Mesendoderm (in vitro differentiated cells): ENCODE results near the gene ATP8A2.

ENCODE experiments used
- DNase-seq: peaks from one replicate; pipeline ENCODE4 v3.0.0; 2013
- H2AK5ac ChIP-seq: 2 replicates; pipeline ENCODE4 v1.6.1; 2013; ENCODE audit warnings: low read length, inconsistent platforms
- H2BK120ac ChIP-seq: 2 replicates; pipeline ENCODE4 v1.6.1; 2013; ENCODE audit warnings: low read depth, mild to moderate bottlenecking, low read length, moderate library complexity, mixed read lengths
- H2BK15ac ChIP-seq: replicated peaks from 2 replicates; pipeline ENCODE4 v1.6.1; 2013; ENCODE audit warnings: low read depth, mild to moderate bottlenecking, moderate library complexity
- H2BK5ac ChIP-seq: 2 replicates; pipeline ENCODE4 v1.6.1; 2013; ENCODE audit warnings: low read length, inconsistent platforms
- H3K18ac ChIP-seq: 2 replicates; pipeline ENCODE4 v1.6.1; 2013; ENCODE audit warnings: mild to moderate bottlenecking, low read length, mixed read lengths
- H3K23ac ChIP-seq: one replicate; pipeline ENCODE4 v1.6.1; 2013; ENCODE audit warnings: low read length
- H3K27ac ChIP-seq: 2 replicates; pipeline ENCODE4 v1.5.1; 2013; ENCODE audit warnings: low read depth, mild to moderate bottlenecking, inconsistent platforms, low read length, moderate library complexity
- H3K27me3 ChIP-seq: 2 replicates; pipeline ENCODE4 v1.6.1; 2013; ENCODE audit warnings: low read length, control low read depth, mild to moderate bottlenecking, inconsistent platforms; ENCODE audit not compliant: insufficient read depth, poor library complexity
- H3K36me3 ChIP-seq: 2 replicates; pipeline ENCODE4 v1.6.1; 2013; ENCODE audit warnings: low read length, inconsistent platforms; ENCODE audit not compliant: control insufficient read depth, insufficient read depth
- H3K4ac ChIP-seq: one replicate; pipeline ENCODE4 v1.6.1; 2013; ENCODE audit warnings: low read depth, mild to moderate bottlenecking, low read length, moderate library complexity
- H3K4me1 ChIP-seq: 2 replicates; pipeline ENCODE4 v1.6.1; 2013; ENCODE audit warnings: low read depth, low read length, inconsistent platforms; ENCODE audit not compliant: control insufficient read depth
- H3K4me2 ChIP-seq: 2 replicates; pipeline ENCODE4 v1.6.1; 2013; ENCODE audit warnings: low read length
- H3K4me3 ChIP-seq: 2 replicates; pipeline ENCODE4 v1.5.1; 2013; ENCODE audit warnings: mild to moderate bottlenecking, low read length
- H3K56ac ChIP-seq: one replicate; pipeline ENCODE4 v1.6.1; 2013; ENCODE audit warnings: low read length
- H3K79me1 ChIP-seq: 2 replicates; pipeline ENCODE4 v1.6.1; 2013; ENCODE audit warnings: low read length, inconsistent platforms
- H3K79me2 ChIP-seq: 2 replicates; pipeline ENCODE4 v1.6.1; 2013; ENCODE audit warnings: mild to moderate bottlenecking, low read length; ENCODE audit not compliant: control insufficient read depth, insufficient read depth
- H3K9ac ChIP-seq: 2 replicates; pipeline ENCODE4 v1.6.1; 2013; ENCODE audit warnings: low read length, inconsistent platforms
- H4K5ac ChIP-seq: one replicate; pipeline ENCODE4 v1.6.1; 2013; ENCODE audit warnings: low read length
- H4K8ac ChIP-seq: one replicate; pipeline ENCODE4 v1.6.1; 2013; ENCODE audit warnings: low read depth, mild to moderate bottlenecking, control low read depth, low read length, moderate library complexity
- WGBS: extraction: QIAGEN DNeasy Blood & Tissue Kit; methylation state at CpG from one replicate; pipeline ENCODE4 v1.1.7; 2013; ENCODE audit warnings: low lambda C conversion rate, missing lambda C conversion rate; ENCODE audit not compliant: insufficient coverage; ENCODE audit errors: extremely low coverage; 5-methylcytosine and 5-hydroxymethylcytosine counted together

Gene ATP8A2

GRCh38 chr13:25421612-25422011 is 49.8 kb downstream of the ATP8A2 start:
- Histone ChIP-seq H4K5ac (no peak overlapping the region), H3K4me3 (no peak overlapping the region), H3K4ac (no peak overlapping the region), H3K4me2 (no peak overlapping the region), H2AK5ac (no peak overlapping the region), H3K23ac (no peak overlapping the region), H3K27me3 (no peaks in the 10 kb centered on the region), H4K8ac (no peak overlapping the region), H3K56ac (no peak overlapping the region), H3K18ac (no peak overlapping the region), H3K36me3 (no peaks in the 10 kb centered on the region), H3K27ac (no peak overlapping the region), H3K79me2 (no peaks in the 10 kb centered on the region), H2BK15ac (no peak overlapping the region), H3K9ac (no peak overlapping the region), H3K4me1 (no peaks in the 10 kb centered on the region), H2BK120ac (no peak overlapping the region), H3K79me1 (no peaks in the 10 kb centered on the region), H2BK5ac (no peak overlapping the region)
- no peak for DNase-seq
- no CpG with 5 or more reads among the region's 6 CpGs for WGBS

- Histone ChIP-seq H4K5ac (no peak overlapping the region), H2BK15ac (no peak overlapping the region), H3K27me3 (no peaks in the 10 kb centered on the region), H2AK5ac (no peak overlapping the region), H3K27ac (no peak overlapping the region), H3K79me2 (no peaks in the 10 kb centered on the region), H3K79me1 (no peaks in the 10 kb centered on the region), H3K36me3 (no peaks in the 10 kb centered on the region), H4K8ac (no peak overlapping the region), H3K23ac (no peak overlapping the region), H3K18ac (no peak overlapping the region), H2BK120ac (no peak overlapping the region), H3K4me3 (no peak overlapping the region), H3K4me2 (no peak overlapping the region), H3K9ac (no peak overlapping the region), H3K4ac (no peak overlapping the region), H3K4me1 (no peaks in the 10 kb centered on the region), H2BK5ac (no peak overlapping the region), H3K56ac (no peak overlapping the region)
- no CpG with 5 or more reads among the region's 2 CpGs for WGBS
- DNase-seq, result no peak
Observed at GRCh38 chr13:25422153-25422552, 50.4 kb downstream of the ATP8A2 start.

- no peak overlapping the region for H4K8ac ChIP-seq
- H2BK15ac ChIP-seq, result no peak overlapping the region
- H3K18ac ChIP-seq, result no peak overlapping the region
- H3K4me3 ChIP-seq, result no peak overlapping the region
- no peak overlapping the region for H3K9ac ChIP-seq
- H2BK120ac ChIP-seq, result no peak overlapping the region
- H3K4ac ChIP-seq, result no peak overlapping the region
- H2BK5ac ChIP-seq, result no peak overlapping the region
- no peak overlapping the region for H3K4me2 ChIP-seq
- no peak for DNase-seq
- WGBS, result no CpG with 5 or more reads among the region's 4 CpGs
- H3K27ac ChIP-seq, result no peak overlapping the region
- H2AK5ac ChIP-seq, result no peak overlapping the region
- H3K56ac ChIP-seq, result no peak overlapping the region
- H3K27me3 ChIP-seq, result no peaks in the 10 kb centered on the region
- H4K5ac ChIP-seq, result no peak overlapping the region
- no peaks in the 10 kb centered on the region for H3K79me1 ChIP-seq
- H3K23ac ChIP-seq, result no peak overlapping the region
- H3K79me2 ChIP-seq, result no peaks in the 10 kb centered on the region
- H3K36me3 ChIP-seq, result no peaks in the 10 kb centered on the region
- H3K4me1 ChIP-seq, result no peaks in the 10 kb centered on the region
Observed at GRCh38 chr13:25423831-25424230, 52.1 kb downstream of the ATP8A2 start.

- Histone ChIP-seq H2BK5ac (no peak overlapping the region), H3K4me1 (no peaks in the 10 kb centered on the region), H3K23ac (no peak overlapping the region), H3K79me2 (no peaks in the 10 kb centered on the region), H3K36me3 (no peaks in the 10 kb centered on the region), H3K18ac (no peak overlapping the region), H4K8ac (no peak overlapping the region), H3K4ac (no peak overlapping the region), H3K79me1 (no peaks in the 10 kb centered on the region), H3K56ac (no peak overlapping the region), H3K4me2 (no peak overlapping the region), H3K4me3 (no peak overlapping the region), H3K9ac (no peak overlapping the region), H3K27me3 (no peaks in the 10 kb centered on the region), H3K27ac (no peak overlapping the region), H2AK5ac (no peak overlapping the region), H2BK120ac (no peak overlapping the region), H2BK15ac (no peak overlapping the region), H4K5ac (no peak overlapping the region)
- no CpG with 5 or more reads among the region's 6 CpGs for WGBS
- no peak for DNase-seq
Observed at GRCh38 chr13:25429466-25429865, 57.7 kb downstream of the ATP8A2 start.

GRCh38 chr13:25432691-25433090 is 60.9 kb downstream of the ATP8A2 start:
- H2BK15ac ChIP-seq, result no peak overlapping the region
- H4K5ac ChIP-seq, result no peak overlapping the region
- H3K18ac ChIP-seq, result no peak overlapping the region
- no peak overlapping the region for H2AK5ac ChIP-seq
- H3K9ac ChIP-seq, result no peak overlapping the region
- H3K23ac ChIP-seq, result no peak overlapping the region
- H3K79me2 ChIP-seq, result no peaks in the 10 kb centered on the region
- H3K4me1 ChIP-seq, result no peaks in the 10 kb centered on the region
- H3K27ac ChIP-seq, result no peak overlapping the region
- no peak overlapping the region for H3K4me2 ChIP-seq
- WGBS, result no CpG with 5 or more reads among the region's 2 CpGs
- H2BK5ac ChIP-seq, result no peak overlapping the region
- H2BK120ac ChIP-seq, result no peak overlapping the region
- no peak overlapping the region for H3K4me3 ChIP-seq
- H3K79me1 ChIP-seq, result no peaks in the 10 kb centered on the region
- H3K36me3 ChIP-seq, result no peaks in the 10 kb centered on the region
- H3K56ac ChIP-seq, result no peak overlapping the region
- DNase-seq, result no peak
- no peak overlapping the region for H3K4ac ChIP-seq
- no peak overlapping the region for H4K8ac ChIP-seq
- no peaks in the 10 kb centered on the region for H3K27me3 ChIP-seq

- WGBS, result no CpG with 5 or more reads among the region's 4 CpGs
- H2BK120ac ChIP-seq, result no peak overlapping the region
- no peaks in the 10 kb centered on the region for H3K79me2 ChIP-seq
- no peak for DNase-seq
- no peak overlapping the region for H2BK15ac ChIP-seq
- no peak overlapping the region for H3K4me2 ChIP-seq
- no peak overlapping the region for H2AK5ac ChIP-seq
- no peak overlapping the region for H3K4me3 ChIP-seq
- H3K56ac ChIP-seq, result no peak overlapping the region
- no peaks in the 10 kb centered on the region for H3K27me3 ChIP-seq
- H2BK5ac ChIP-seq, result no peak overlapping the region
- no peak overlapping the region for H3K4ac ChIP-seq
- no peak overlapping the region for H3K9ac ChIP-seq
- no peaks in the 10 kb centered on the region for H3K4me1 ChIP-seq
- H3K36me3 ChIP-seq, result no peaks in the 10 kb centered on the region
- no peak overlapping the region for H3K18ac ChIP-seq
- no peak overlapping the region for H4K5ac ChIP-seq
- no peak overlapping the region for H3K23ac ChIP-seq
- no peak overlapping the region for H3K27ac ChIP-seq
- H4K8ac ChIP-seq, result no peak overlapping the region
- no peaks in the 10 kb centered on the region for H3K79me1 ChIP-seq
Observed at GRCh38 chr13:25440061-25440460, 68.3 kb downstream of the ATP8A2 start.
